ES-I3 (cell line): ENCODE data around the gene CTDP1.
"Not testable (repeated sequence)": the region's sequence is repeated elsewhere in the genome, so short reads cannot be mapped to it uniquely, and the experiment has no call there.

Experiments
- H3K36me3 ChIP-seq: 2 replicates; pipeline ENCODE4 v1.6.1; 2013; ENCODE audit warnings: mild to moderate bottlenecking, low read length, control low read depth, moderate library complexity; ENCODE audit not compliant: insufficient read depth
- H3K4me1 ChIP-seq: 2 replicates; pipeline ENCODE4 v1.6.1; 2013; ENCODE audit warnings: mild to moderate bottlenecking, control low read depth, low read length; ENCODE audit not compliant: insufficient read depth
- H3K9ac ChIP-seq: 2 replicates; pipeline ENCODE4 v1.6.1; 2013; ENCODE audit warnings: low read depth, mild to moderate bottlenecking, low read length, moderate library complexity
- H3K9me3 ChIP-seq: 2 replicates; pipeline ENCODE4 v1.6.1; 2013; ENCODE audit warnings: mild to moderate bottlenecking, low read length, moderate library complexity; ENCODE audit not compliant: control insufficient read depth, insufficient read depth

The CTDP1 gene

DNA sequence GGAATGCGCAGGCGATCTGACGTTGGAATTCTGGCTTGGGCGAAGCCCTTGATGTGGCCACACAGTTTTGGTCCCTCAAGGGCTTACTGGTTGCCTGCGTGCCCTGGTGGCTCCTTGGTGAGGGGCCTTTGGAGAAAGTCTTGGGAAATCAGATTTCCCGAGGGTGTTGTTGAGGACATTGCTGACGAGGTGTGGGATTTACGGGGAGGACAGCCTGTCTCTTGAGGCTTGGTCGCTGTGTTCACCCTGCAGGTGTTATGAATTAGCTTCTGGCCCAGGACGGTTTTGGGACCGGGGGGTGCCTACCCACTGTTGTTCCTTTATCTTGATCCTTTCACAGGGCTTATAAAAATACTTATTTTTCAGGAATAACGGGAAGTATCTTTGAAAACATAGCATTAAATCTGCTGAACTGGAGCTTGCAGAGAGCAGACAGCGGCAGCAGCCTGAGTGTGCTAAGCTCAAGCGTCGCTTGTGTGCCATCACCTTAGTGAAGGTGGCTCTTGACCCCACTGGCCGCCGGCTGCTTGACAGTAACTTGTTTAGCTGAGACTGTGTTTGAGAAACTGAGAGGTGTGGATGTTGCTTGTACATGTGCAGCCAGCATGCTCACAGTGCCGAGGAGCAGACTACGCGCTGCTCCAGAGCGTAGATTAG, 4.2 kb downstream of the CTDP1 start:
- Histone ChIP-seq H3K36me3 (no peaks in the 10 kb centered on the region), H3K9ac (no peak overlapping the region), H3K4me1 (no peaks in the 10 kb centered on the region), H3K9me3 (no peaks in the 10 kb centered on the region)

DNA sequence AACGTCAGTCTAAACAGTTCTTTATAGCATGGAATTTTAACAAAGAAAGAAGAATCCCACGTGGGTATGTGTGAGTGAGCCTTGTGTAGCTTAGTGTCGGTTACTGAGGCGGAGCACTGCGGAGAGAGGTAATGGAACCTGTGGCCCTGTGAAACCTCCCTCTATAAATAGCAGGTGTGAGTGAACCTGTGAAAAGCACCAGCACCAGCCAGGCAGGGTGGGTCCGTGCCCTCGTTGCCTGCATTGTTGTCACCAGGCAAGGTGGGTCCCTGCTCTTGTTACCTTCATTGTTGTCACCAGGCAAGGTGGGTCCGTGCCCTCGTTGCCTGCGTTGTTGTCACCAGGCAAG, 4.7 kb downstream of the CTDP1 start:
- H3K9ac ChIP-seq, result no peak overlapping the region
- no peaks in the 10 kb centered on the region for H3K4me1 ChIP-seq

DNA sequence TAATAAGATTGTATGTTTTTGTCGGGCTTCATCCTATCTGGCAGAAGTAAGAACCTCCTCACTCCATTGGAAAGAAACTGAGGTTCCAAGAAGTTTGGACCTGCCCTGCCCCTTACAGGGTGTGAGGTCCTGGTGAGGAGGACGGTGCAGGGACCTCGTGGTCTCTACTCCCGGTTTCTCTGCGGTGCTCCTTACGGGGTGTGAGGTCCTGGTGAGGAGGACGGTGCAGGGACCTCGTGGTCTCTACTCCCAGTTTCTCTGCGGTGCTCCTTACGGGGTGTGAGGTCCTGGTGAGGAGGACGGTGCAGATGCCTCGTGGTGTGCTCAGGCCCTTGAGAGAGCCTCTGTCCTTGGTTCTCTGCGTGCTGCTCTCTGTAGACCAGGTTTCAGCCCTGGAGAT, 5.2 kb downstream of the CTDP1 start:
- no peaks in the 10 kb centered on the region for H3K4me1 ChIP-seq
- no peaks in the 10 kb centered on the region for H3K9me3 ChIP-seq
- H3K9ac ChIP-seq, result no peak overlapping the region
- H3K36me3 ChIP-seq, result no peaks in the 10 kb centered on the region

More for the DNA sequence above, 4.7 kb downstream of the CTDP1 start:
- Histone ChIP-seq H3K9me3 (no peaks in the 10 kb centered on the region), H3K36me3 (no peaks in the 10 kb centered on the region)

DNA sequence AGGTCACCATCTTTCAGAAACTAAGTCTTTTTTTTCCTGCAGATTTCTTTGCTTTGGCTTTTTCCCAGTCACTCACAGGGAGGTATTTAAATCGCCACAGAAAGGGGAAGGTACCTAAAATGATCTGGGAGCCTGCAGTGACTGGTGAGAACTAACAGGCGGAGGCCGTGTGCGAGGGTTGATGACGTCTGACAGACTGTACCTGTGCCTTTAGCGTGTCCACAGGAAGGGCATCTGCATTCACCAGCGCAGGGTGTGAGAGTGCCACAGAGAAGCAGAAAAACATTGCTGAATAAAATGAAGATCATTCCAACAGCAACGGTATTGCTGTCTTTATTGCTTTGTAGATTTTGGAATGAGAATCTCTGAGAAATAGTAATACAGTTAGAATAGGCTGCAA, 5.7 kb downstream of the CTDP1 start:
- no peaks in the 10 kb centered on the region for H3K4me1 ChIP-seq
- H3K9ac ChIP-seq, result no peak overlapping the region
- no peaks in the 10 kb centered on the region for H3K36me3 ChIP-seq
- no peaks in the 10 kb centered on the region for H3K9me3 ChIP-seq

DNA sequence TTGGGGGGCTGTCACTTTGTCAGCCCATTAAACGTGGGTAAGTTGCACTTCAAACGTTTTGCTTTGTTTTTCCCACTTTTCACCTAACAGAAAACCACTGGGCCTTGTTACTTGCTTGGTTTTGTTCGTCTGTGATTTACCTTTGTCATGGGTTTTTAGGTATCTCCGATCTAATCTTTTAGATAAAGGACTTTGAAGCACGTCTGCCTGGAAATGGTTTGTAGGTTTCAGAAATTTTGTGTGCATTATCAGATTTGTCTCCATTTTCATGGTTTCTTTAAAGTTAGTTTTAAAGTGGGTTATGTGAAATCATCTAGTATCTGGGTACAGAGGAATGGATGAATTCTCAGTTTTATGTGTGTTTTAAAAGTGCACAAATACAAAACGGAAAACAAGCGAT, 6.4 kb downstream of the CTDP1 start:
- Histone ChIP-seq H3K36me3 (no peaks in the 10 kb centered on the region), H3K9me3 (no peaks in the 10 kb centered on the region), H3K9ac (no peak overlapping the region), H3K4me1 (no peaks in the 10 kb centered on the region)

DNA sequence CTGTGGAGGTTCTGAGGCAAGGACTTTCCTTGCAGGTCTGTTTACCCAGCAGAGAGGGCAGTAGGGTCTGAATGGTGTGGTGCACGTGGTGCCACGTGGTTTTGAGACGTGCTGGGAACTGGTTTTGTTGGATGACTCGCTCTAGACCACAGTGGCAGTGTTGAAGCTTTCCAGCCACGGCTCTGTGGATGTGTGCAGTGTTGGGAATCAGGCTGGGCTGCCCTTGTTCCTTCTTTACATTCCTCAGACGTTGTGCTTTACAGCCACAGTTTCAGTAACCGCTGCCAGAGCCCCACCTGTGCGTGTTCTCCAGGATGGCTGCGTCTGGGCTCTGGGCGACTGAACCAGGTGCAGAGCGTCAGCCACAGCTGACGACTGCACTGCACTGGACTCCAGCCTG, 8.2 kb downstream of the CTDP1 start:
- Histone ChIP-seq H3K9me3 (no peaks in the 10 kb centered on the region), H3K4me1 (no peaks in the 10 kb centered on the region; the same call in 1 of the 2 replicates), H3K9ac (no peak overlapping the region), H3K36me3 (no peaks in the 10 kb centered on the region)

DNA sequence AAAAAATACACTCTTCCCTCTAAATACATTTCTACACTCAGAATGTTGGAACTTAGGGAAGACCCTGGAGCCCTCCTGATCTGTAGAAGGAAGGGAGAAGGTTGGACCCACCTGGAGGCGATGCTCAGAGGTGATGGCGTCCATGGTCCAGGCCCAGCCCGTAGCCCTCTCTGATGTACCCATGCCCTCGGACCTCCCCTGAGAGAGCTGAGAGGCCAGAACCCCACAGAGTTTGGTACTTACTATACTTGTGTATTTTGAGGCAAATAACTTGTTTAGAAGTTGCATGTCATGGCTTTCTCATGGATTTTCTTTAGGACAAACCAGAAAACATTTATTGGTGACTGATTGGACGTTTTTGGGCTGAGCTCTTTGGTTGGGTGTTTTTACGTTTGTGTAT, 10.5 kb downstream of the CTDP1 start:
- Histone ChIP-seq H3K4me1 (no peaks in the 10 kb centered on the region; the same call in 1 of the 2 replicates), H3K9ac (no peak overlapping the region), H3K36me3 (no peaks in the 10 kb centered on the region), H3K9me3 (no peaks in the 10 kb centered on the region)

DNA sequence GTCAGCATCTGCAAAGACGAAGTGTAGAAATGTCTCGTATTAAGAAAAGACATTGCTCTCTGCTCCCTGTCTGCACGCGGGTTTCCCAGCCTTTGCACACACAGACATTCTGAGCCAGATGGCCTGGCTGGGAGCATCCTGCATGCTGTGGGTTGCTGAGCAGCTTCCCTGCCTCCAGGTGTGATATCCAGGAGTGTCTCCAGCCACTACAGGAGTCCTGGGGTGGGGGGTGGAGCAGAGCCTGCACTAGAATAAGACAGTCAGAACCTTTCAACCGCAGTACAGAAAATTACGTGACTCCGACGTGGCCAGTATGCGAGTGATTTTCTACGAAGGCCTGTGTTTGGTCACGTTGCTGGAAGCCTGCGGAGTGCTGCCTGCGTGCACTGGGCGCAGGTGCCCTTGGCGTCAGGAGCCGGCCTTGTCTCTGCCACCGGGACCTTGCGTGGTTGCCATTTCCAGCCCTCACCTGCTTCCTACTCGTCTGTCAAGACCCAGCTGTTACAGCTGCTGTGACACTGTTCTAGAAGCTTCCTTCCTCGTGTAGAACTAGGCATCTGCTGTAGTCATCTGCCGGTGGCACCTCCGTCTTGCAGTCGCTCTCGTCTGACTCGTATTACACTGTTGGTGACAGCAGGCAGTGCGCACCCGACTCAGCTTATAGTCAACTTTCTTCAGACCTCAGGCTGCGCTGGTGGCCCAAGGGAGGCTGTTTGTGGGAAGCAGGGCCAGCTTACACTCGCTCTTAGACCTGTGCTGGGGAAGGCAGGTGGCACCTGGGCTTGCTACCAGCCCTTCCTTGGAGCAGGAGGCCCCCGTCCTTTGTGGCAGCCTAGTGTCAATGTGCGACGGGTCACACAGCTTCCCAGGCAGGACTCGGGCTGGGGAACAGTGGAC, 11.2 kb downstream of the CTDP1 start:
- H3K36me3 ChIP-seq, result no peaks in the 10 kb centered on the region
- no peak overlapping the region for H3K9ac ChIP-seq
- H3K4me1 ChIP-seq, result no peaks in the 10 kb centered on the region; the same call in 1 of the 2 replicates
- H3K9me3 ChIP-seq, result no peaks in the 10 kb centered on the region

DNA sequence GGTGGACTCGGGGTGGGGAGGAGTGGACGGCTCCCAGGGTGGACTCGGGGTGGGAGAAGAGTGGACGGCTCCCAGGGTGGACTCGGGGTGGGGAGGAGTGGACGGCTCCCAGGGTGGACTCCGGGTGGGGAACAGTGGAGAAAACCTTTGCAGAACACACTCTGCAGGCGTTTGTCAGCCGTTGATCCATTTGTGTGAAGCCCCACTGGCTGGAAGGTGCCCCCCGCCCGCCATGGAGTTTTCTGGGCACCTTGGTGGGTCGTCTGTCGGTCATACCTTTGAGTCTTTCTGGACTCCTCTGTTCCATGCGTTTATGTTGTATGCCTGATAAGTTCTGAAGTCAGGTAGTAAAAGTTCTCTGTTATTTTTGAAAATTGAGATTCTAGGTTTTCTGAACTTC, 12.5 kb downstream of the CTDP1 start:
- H3K4me1 ChIP-seq, result no peaks in the 10 kb centered on the region; the same call in 1 of the 2 replicates
- H3K36me3 ChIP-seq, result no peaks in the 10 kb centered on the region
- no peak overlapping the region for H3K9ac ChIP-seq
- H3K9me3 ChIP-seq, result no peaks in the 10 kb centered on the region

DNA sequence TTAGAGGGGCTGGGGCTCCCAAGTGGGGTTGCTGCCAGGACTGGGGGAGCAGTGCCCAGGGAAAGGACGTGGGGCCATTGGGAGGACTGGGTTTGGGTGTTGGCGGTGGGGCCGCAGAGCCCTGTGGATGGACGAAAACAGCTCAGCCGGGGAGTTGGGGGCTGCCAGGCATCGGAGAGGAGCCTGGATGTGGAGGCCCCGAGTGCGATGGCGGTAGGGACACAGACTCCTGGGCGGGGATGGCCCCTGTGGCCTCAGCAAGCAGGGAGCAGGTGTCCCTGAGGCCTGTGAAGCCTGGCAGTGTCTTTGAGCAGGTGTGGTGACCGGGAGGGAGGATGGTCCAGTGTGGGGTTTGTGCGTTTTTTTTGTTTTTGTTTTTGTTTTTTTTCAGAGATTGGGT, 13.3 kb downstream of the CTDP1 start:
- no peaks in the 10 kb centered on the region; the same call in 1 of the 2 replicates for H3K4me1 ChIP-seq
- no peaks in the 10 kb centered on the region for H3K9me3 ChIP-seq
- H3K36me3 ChIP-seq, result 0 out of 2 replicates have a peak, but pooled peaks cover 4% of the 10 kb centered on the region
- H3K9ac ChIP-seq, result no peak overlapping the region

DNA sequence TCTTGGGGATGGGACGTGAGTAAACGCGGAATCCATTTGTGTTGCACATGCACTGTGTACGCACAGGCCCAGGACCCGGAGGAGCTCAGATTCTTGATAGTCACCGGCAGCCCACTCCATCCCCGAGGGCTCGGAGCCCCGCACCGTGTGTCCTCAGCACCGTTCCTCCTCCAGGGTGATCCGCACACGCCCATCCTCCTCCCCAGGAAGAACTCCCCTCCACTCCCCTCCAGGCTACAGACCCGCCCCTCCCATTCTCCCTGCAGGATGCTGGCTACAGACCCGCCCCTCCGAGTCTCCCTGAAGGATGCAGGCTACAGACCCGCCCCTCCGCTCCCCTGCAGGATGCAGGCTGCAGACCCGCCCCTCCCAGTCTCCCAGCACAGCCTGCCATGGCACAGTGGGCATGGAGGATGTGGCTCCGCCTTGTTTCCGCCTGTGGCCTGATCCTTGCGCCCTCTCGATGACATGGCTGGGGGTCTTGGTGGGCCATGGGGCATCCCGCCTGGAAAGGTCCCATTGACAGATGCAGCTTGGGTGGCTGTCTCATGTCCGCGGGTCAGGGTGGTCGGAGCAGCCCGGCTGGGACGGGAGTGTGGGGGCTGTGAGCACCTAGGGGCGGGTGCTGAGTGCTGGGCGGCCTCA, 14.1 kb downstream of the CTDP1 start:
- H3K9me3 ChIP-seq, result no peaks in the 10 kb centered on the region
- H3K4me1 ChIP-seq, result no peaks in the 10 kb centered on the region; the same call in 1 of the 2 replicates
- H3K9ac ChIP-seq, result no peak overlapping the region

DNA sequence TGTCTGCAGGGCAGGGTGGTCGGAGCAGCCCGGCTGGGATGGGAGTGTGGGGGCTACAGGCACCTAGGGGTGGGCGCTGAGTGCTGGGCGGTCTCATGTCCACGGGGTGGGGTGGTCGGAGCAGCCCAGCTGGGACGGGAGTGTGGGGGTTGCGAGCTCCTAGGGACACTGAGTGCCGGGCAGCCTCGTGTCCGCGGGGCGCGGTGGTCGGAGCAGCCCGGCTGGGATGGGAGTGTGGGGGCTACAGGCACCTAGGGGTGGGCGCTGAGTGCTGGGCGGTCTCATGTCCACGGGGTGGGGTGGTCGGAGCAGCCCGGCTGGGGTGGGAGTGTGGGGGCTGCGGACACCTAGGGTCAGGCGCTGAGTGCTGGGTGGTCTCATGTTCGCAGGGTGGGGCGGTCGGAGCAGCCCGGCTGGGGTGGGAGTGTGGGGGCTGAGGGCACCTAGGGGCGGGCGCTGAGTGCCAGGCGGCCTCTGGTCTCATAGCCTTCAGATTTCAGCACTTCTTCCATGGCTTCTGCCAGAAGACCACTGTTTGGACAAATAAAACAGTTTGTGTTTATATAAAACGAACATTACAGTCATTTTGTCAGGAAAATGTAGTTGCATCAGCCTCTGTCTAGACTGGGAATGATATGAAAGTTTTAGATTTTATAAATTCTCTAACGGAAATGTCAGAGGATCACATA, 14.7 kb downstream of the CTDP1 start:
- H3K4me1 ChIP-seq, H3K9me3 ChIP-seq, H3K9ac ChIP-seq: not testable (repeated sequence)
- H3K36me3 ChIP-seq, result 0 out of 2 replicates have a peak, but pooled peaks cover 15% of the 10 kb centered on the region

More for the DNA sequence above, 14.1 kb downstream of the CTDP1 start:
- H3K36me3 ChIP-seq, result 0 out of 2 replicates have a peak, but pooled peaks cover 10% of the 10 kb centered on the region

DNA sequence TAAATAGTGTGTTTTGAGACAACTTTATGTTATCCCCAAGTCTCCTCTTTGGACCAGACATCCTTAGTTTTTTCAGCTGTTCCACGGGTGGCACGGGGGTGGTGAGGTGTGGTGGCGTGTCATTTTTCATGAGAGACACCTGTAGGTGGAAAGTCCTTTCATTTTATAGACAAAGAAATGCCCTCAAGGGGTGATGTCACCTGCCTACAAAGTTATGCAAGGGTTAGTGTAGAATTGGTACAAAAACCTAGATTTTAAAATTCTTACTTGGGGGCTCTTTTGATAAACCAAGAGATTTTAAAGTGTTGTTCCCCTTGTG, 15.3 kb downstream of the CTDP1 start:
- Histone ChIP-seq H3K9ac (no peak overlapping the region), H3K36me3 (0 out of 2 replicates have a peak, but pooled peaks cover 15% of the 10 kb centered on the region), H3K4me1 (no peaks in the 10 kb centered on the region; the same call in 1 of the 2 replicates), H3K9me3 (no peaks in the 10 kb centered on the region)

DNA sequence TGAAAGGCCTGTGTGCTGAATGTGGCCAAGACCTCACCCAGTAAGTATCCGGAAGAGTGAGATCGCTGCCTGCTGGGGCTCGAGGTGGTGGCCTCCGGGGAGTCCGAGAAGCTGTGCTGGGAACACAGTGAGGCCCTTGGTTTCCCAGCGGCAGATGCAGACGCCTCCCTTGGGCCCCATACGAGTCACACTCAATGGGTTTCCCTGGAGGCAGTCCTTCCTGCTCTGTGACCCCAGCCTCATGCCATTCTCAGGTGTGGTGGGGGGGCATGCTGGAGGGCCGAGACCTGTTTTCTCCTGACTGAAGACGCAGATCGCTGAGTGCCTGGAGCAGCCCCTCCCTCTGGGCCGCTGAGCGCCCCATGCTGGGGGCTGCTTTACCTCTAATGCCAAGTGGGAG, 15.7 kb downstream of the CTDP1 start:
- Histone ChIP-seq H3K9ac (no peak overlapping the region), H3K36me3 (0 out of 2 replicates have a peak, but pooled peaks cover 15% of the 10 kb centered on the region), H3K9me3 (no peaks in the 10 kb centered on the region), H3K4me1 (no peaks in the 10 kb centered on the region; the same call in 1 of the 2 replicates)
